ENCODE measurements around the gene CD160. TPM values are rescaled to one million over a fixed set of nuclear protein-coding genes. Genes with fewer than 3 reads are reported as not detected.
"Not testable (repeated sequence)": the region's sequence is repeated elsewhere in the genome, so short reads cannot be mapped to it uniquely, and the experiment has no call there.

CD160 gene
- total RNA-seq (under 1 TPM in 2 of 6 donors, not detected in 4; 0.12 to 0.15 TPM), polyA plus RNA-seq (under 1 TPM in 1 of 2 donors, not detected in 1; 0.02 TPM)

GRCh38 chr1:145719230-145720079 is at the start of gene CD160:
CD160 (plus strand) TSS chr1:145719499; CDS start chr1:145728328, 8,829 bp downstream.
- FAIRE-seq (no peak), ATAC-seq (no peak), DNase-seq (no peak)
- TF ChIP-seq, protein P1, sequence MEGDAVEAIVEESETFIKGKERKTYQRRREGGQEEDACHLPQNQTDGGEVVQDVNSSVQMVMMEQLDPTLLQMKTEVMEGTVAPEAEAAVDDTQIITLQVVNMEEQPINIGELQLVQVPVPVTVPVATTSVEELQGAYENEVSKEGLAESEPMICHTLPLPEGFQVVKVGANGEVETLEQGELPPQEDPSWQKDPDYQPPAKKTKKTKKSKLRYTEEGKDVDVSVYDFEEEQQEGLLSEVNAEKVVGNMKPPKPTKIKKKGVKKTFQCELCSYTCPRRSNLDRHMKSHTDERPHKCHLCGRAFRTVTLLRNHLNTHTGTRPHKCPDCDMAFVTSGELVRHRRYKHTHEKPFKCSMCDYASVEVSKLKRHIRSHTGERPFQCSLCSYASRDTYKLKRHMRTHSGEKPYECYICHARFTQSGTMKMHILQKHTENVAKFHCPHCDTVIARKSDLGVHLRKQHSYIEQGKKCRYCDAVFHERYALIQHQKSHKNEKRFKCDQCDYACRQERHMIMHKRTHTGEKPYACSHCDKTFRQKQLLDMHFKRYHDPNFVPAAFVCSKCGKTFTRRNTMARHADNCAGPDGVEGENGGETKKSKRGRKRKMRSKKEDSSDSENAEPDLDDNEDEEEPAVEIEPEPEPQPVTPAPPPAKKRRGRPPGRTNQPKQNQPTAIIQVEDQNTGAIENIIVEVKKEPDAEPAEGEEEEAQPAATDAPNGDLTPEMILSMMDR (IDR thresholded peaks at IDR 0.05), result no peak
- H3K36me3 ChIP-seq, result no peaks in the 10 kb centered on the region
- no peak within 1 kb of the TSS for H3K27ac ChIP-seq
- no peak within 1 kb of the TSS for H3K4me3 ChIP-seq
- intact Hi-C loops (cut with DNase I), result loop anchor here in 1 of 3 donors (5.0 kb wide), 1 partner anchor 117 kb away; no protein-coding TSS in a partner anchor
- H3K27me3 ChIP-seq, result no peaks in the 10 kb centered on the region
- H3K9me3 ChIP-seq, result no peaks in the 10 kb centered on the region
- H3K4me1 ChIP-seq, result peaks cover 7 to 12% (median 8%) of the 10 kb centered on the region in 3 donors
- 93 to 94% methylated on average over 12 of the region's 12 CpGs for WGBS, 2 donors

- DNase-seq; ATAC-seq; H3K36me3 ChIP-seq; H3K27ac ChIP-seq; H3K4me3 ChIP-seq; FAIRE-seq; H3K9me3 ChIP-seq; H3K4me1 ChIP-seq; intact Hi-C loops (cut with DNase I); H3K27me3 ChIP-seq: not testable (repeated sequence)
- 29 to 63% methylated on average over 1 of the region's 3 CpGs for WGBS, 2 donors
Observed at GRCh38 chr1:145670995-145671745, 48.1 kb upstream of the CD160 start.

- ATAC-seq; intact Hi-C loops (cut with DNase I); H3K4me1 ChIP-seq; H3K27me3 ChIP-seq; H3K4me3 ChIP-seq; DNase-seq; H3K36me3 ChIP-seq; H3K9me3 ChIP-seq; FAIRE-seq; H3K27ac ChIP-seq: not testable (repeated sequence)
- no CpG with 5 or more reads among the region's 1 CpG for WGBS, 2 donors
Observed at GRCh38 chr1:145673217-145673616, 46.1 kb upstream of the CD160 start.

GRCh38 chr1:145684858-145685257 is 34.4 kb upstream of the CD160 start:
- FAIRE-seq; H3K4me3 ChIP-seq; H3K27me3 ChIP-seq; DNase-seq; H3K36me3 ChIP-seq; ATAC-seq; H3K27ac ChIP-seq; H3K9me3 ChIP-seq; H3K4me1 ChIP-seq; intact Hi-C loops (cut with DNase I): not testable (repeated sequence)
- 76 to 79% methylated on average over 2 of the region's 3 CpGs for WGBS, 2 donors

DNA sequence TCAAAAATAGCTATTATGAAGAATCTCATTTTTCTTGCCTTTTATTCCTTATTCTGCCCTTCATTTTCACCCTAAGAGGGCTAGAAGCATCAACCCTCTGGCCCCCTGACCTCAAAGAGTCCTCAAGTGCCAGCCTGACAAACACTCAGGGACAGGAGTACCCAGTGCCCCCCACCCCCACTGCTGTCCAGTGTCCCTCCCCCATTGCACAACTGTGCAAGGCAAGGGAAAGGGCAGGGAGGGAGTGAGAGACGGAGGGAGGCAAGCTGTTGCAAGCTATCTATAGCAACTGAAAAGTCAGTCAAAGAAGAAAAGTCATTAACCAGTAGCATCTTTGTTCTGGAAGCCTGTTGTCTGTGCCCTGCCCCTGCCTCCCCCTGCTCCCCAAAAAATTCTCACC is 33.2 kb upstream of the CD160 start:
- H3K36me3 ChIP-seq; ATAC-seq; intact Hi-C loops (cut with DNase I); DNase-seq; H3K27me3 ChIP-seq; FAIRE-seq; H3K9me3 ChIP-seq; H3K4me3 ChIP-seq; H3K27ac ChIP-seq: not testable (repeated sequence)
- peaks cover 14 to 16% (median 15%) of the 10 kb centered on the region in 3 donors for H3K4me1 ChIP-seq
- 63% methylated on average over 1 of the region's 1 CpG; no CpG with 5 or more reads in 1 of the 2 donors for WGBS, 2 donors

DNA sequence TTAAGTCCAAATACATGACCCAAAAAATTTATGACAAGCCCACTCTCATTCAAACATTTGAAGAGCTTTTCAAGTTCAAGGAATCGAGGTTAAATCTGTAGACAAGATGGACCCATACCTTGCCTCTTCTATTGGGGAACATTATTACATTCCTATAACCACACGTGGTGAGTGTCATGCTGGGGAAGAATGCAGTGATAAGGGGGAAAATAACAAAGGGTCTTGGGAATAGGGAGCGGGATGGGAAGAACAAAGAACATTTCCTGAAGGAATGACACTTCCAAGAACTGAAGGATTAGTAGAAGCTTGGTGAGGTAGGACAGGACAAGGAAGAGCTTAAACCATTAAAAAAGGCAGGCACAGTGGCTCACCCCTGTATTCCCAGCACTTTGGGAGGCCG is 31.0 kb upstream of the CD160 start:
- FAIRE-seq (no peak), DNase-seq (no peak), ATAC-seq (no peak)
- Histone ChIP-seq H3K4me1 (peaks cover 23 to 32% (median 29%) of the 10 kb centered on the region in 3 donors), H3K27ac (no peak overlapping the region), H3K36me3 (no peaks in the 10 kb centered on the region), H3K27me3 (no peaks in the 10 kb centered on the region), H3K9me3 (no peaks in the 10 kb centered on the region), H3K4me3 (no peak overlapping the region)
- TF ChIP-seq, protein P1 (IDR thresholded peaks at IDR 0.05), result no peak
- WGBS, 2 donors, result 79 to 88% methylated on average over 4 of the region's 4 CpGs
- intact Hi-C loops (cut with DNase I), result no loop called here

All from pancreas (tissue), 10 donors.